ACHN (cell line): Measurements from ENCODE around the gene C5orf24.
A peak's percentile ranks its signal among the peaks of the same experiment; 100 is the strongest.
"Not testable (repeated sequence)": the region's sequence is repeated elsewhere in the genome, so short reads cannot be mapped to it uniquely, and the experiment has no call there.

Experiments
- DNase-seq: peaks from one replicate; pipeline ENCODE4 v3.0.0-alpha.2; 2015
- in situ Hi-C: cut with HindIII; loops from 2 replicates; pipeline ENCODE4 v1.10.0; 2017; ENCODE audit warnings: low sequenced_read_pairs, low pct_ligation_motif_present, low pct_unique_long_range_greater_than_20kb

The C5orf24 gene

DNA sequence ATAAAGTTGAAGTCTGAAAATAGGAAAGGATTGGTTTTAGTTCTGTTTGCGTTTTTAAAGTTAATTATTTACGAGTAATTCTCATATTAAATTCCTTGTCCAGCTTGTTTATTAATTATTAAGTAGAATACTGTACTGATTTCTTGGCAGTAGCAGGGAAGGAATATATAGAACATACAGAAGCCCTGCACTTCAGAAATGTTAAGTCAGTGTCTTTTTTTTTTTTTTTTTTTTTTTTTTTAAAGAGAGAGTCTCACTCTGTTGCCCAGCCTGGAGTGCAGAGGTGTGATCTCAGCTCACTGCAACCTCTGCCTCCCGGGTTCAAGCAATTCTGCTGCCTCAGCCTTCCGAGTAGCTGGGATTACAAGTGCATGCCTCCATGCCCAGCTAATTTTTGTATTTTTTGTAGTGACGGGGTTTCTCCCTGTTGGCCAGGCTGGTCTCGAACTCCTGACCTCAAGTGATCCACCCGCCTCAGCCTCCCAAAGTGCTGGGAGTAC is 3.7 kb downstream of the C5orf24 start:
- DNase-seq, in situ Hi-C loops: not testable (repeated sequence)

DNA sequence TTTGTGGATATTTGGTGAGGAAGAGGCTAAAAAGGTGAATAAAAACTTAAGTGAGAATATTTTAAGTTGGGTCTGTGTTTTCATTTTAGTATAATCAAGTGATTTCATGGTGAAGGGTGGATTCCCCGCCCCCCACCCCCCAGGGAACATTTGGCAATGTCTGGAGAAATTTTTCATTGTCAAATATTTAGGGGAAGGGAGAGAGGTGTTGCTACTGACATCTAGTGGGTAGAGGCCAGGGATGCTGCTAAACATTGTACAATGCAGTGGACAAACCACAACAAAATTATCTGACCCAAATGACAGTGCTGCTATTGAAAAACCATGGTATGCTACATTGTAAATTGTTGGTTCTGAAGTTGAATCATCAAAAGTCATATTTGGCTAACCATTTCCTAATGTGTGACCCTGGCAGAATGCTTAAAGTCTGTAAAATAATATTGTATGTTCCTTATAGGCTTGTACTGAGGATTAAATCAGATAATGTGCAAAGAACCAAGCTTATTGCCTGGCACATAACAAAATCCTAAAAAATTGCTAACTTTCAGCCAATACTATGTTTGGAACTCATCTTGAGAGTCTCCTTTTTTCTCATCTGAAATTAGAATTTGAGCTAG is 5.6 kb downstream of the C5orf24 start:
- in situ Hi-C loops: no loop called here
- DNase-seq: peak; percentile 25

DNA sequence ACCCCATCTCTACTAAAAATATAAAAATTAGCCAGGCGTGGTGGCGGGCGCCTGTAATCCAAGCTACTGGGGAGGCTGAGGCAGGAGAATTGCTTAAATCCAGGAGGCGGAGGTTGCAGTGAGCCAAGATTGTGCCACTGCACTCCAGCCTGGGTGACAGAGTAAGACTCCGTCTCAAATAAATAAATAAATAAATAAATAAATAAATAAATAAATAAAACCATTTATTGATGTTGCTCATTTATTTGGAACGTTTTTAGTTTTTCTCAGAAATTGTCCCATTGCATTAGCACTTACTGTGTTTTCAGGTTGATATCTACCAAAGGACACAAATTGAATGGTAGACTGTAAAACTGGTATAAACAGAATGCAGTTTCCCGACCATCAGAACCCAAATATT is 10.7 kb downstream of the C5orf24 start:
- in situ Hi-C loops, DNase-seq: not testable (repeated sequence)

DNA sequence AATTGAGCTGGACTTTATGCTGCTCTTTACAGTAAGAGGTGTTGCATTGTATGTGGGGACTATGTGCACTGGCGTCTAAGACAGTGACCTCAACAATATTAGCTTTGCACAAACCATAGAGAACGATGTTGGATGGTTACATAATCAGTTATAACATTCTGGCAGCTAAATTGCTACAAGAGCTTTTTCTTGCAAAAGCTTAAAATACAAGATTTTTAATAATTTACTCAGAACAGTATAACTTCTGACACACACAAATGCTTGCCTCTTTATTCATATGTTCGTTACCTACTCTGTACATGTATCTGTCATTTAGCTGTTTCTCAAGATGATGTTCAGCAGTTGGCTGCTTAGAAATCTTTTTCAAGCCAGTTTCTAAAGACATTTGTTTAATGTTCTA is 11.6 kb downstream of the C5orf24 start:
- DNase-seq: no peak
- in situ Hi-C loops: no loop called here

DNA sequence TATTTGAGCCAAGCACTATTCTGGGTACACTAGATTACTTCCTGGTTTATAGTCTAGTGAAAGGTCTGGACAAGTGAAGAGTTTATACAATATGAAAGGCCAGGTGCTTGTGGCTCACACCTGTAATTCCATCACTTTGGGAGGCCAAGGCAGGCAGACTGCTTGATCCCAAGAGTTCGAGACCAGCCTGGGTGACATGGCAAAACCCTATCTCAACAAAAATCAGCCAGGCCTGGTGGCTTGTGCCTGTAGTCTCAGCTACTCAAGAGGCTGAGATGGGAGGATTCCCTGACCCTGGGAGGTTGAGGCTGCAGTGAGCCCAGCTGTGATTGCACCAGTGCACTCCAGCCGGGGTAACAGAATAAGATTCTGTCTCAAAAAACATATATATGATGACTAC is 18.9 kb downstream of the C5orf24 start:
- DNase-seq: no peak
- in situ Hi-C loops: no loop called here

DNA sequence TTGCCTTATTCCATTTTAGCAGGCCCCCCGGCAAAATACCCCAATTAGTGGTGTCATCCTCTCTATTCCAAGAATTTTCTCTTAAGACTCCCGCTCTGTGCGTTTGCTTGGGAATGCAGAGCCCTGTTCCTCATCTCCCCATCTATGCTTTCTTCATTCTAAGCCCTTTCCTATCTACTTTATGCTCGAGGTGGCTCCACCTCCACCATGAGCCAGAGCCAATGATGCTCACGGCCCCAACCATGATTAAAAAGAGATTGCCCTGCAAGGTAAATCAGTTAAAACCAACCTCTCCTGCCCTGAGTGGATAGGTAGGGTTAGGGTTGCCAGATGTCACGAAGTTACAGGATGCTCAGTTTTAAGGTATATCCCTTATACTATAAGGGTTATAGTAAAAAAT is 27.7 kb downstream of the C5orf24 start:
- no peak for DNase-seq
- in situ Hi-C loops: no loop called here

DNA sequence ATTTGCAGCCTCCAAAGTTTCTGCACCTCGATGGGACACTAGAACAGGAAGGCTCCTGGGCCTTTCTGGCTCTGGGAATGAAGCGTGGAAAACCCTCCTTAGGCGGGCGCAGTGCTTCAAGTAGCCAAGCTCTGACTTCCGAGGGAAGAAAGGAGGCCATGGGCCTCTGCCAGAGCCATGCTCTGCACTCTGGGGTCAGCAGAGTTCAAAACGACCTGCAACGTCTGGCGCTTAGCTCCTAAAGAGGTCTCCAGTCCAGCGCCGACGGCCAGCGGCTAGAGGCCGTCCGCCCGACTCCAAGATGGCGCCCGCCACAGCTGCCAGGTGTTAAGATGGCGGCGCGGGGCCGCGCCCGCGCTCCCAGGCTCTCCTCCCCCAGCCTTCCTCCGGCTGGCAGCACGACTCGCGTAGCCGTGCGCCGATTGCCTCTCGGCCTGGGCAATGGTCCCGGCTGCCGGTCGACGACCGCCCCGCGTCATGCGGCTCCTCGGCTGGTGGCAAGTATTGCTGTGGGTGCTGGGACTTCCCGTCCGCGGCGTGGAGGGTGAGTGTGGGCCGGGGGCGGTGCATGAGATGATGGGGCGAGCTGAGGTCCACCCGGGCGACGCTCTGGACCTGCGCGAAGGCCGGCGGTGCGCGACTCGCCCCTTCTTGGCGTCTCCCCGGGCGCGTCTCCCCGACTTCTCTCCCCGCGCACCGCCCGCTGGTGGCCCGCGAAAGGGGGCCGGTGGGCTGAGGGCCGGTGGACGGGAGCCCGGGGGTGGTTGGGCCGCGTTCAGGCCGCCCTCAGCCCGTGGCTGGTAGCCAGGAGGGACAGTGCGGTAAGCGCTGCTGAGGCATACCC is 28.4 kb downstream of the C5orf24 start, which contains the start of gene TXNDC15:
Gene TXNDC15, plus strand, starts transcription at position 385 of the 844 bp plus-strand sequence. Its CDS starts 57 bp downstream, at position 442.
- DNase-seq: peak; percentile 85
- in situ Hi-C loops: no loop called here

DNA sequence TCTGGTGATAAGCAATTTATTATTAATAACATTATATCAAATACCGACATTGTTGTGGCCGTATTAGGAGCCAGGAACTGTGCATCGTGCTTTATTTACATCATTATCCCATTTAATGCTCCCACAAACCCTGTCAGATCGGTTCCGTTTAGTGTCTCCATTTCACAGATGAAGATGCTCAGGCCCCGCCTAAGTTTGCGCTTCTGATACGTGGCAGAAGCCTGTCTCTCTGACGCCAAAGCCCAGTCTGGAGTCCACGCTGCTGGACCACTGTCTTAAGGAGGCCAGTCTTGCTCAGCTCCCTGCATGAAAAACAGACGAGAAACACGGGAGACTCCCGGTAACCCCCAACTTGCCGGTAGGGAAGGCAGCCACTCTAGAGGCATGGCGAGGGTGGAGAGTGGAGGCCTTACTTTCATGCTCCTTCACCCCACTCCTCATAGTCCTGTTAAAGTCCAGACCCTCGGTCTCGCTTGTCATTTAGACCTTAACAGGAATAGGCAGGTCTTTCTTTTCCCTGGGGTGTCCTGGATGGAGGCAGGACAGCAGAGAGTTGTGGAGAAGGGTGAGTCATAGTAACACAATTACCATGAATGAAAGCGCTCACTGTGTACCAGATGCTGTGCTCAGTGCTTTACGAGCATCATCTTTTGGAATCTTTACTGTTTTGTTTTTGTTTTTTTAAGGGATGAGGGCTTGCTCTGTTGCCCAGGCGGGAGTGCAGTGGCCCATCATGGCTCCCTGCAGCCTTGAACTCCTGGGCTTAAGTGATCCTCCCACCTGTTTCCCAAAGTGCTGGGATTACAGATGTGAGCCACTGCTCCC is 29.3 kb downstream of the C5orf24 start:
- in situ Hi-C loops: no loop called here
- DNase-seq: peak; percentile 49

DNA sequence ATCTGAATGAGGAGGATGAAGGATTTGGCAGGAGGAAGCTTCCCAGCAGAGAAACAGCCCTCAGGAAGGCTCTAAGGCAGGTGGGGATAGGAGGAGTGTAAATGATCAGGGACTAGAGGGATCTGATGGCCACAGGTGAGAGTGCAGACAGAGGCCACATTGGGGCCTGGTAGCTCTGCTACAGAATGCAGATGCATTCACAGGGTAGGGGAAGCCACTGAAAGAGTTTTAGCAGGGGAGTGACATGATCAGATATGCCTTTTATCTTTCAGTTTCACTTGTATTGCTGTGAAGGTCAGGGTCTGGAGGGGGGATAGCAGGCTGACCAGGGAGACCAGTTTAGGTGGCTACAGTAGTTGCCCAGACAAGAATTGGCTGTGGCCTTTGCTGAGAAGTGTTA is 31.4 kb downstream of the C5orf24 start:
- DNase-seq: no peak
- in situ Hi-C loops: no loop called here

DNA sequence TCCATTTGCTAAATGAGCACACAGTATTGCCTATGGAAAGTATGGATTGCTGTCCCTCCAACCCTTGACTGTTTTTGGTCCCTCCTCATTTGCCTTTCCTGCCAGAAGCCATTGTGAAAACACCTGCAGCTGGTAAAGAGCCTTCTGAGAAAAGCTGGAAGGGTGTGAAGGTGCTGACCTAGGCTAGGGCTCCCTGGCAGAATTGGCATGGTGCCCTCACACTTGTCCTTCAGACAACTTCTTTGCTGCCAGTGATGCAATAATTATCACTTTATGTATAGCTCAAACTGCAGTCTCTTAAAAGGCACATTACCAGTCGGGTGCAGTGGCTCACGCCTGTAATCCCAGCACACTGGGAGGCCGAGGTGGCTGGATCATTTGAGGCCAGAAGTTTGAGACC is 32.6 kb downstream of the C5orf24 start:
- no peak for DNase-seq
- in situ Hi-C loops: no loop called here

DNA sequence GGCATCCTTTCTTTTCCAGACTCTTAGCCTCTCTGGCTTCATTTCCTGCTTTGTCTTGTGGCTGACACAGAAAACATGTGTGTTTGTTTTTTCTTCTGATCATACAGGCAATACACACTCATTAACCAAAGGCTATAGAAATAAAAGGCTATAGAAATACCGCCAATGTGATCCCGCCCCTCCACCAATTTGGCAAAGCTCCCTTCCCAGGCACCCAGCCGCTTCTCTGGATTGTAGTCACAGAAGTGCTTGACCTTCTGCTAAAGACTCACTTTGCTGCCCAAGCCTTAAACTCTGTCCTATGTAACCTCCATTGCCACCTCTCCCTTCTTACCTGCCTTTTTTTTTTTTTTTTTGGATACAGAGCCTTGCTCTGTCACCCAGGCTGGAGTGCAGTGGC is 33.7 kb downstream of the C5orf24 start:
- DNase-seq: no peak
- in situ Hi-C loops: no loop called here

DNA sequence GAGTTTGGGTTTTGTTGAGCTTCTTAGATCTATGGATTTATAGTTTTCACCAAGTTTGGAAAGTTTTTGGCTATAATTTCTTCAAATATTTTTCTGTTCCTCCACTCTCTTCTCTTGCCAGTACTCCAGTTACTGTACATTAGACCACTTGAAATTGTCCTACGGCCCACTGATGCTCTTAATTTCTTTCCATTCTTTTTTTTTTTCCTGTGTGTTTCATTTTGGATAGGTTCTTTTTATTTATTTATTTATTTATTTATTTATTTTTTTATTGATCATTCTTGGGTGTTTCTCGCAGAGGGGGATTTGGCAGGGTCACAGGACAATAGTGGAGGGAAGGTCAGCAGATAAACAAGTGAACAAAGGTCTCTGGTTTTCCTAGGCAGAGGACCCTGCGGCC is 35.2 kb downstream of the C5orf24 start:
- in situ Hi-C loops, DNase-seq: not testable (repeated sequence)

DNA sequence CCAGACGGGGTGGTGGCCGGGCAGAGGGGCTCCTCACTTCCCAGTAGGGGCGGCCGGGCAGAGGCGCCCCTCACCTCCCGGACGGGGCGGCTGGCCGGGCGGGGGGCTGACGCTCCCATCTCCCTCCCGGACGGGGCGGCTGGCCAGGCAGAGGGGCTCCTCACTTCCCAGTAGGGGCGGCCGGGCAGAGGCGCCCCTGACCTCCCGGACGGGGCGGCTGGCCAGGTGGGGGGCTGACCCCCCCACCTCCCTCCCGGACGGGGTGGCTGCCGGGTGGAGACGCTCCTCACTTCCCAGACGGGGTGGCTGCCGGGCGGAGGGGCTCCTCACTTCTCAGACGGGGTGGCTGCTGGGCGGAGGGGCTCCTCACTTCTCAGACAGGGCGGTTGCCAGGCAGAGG is 35.9 kb downstream of the C5orf24 start:
- DNase-seq, in situ Hi-C loops: not testable (repeated sequence)

DNA sequence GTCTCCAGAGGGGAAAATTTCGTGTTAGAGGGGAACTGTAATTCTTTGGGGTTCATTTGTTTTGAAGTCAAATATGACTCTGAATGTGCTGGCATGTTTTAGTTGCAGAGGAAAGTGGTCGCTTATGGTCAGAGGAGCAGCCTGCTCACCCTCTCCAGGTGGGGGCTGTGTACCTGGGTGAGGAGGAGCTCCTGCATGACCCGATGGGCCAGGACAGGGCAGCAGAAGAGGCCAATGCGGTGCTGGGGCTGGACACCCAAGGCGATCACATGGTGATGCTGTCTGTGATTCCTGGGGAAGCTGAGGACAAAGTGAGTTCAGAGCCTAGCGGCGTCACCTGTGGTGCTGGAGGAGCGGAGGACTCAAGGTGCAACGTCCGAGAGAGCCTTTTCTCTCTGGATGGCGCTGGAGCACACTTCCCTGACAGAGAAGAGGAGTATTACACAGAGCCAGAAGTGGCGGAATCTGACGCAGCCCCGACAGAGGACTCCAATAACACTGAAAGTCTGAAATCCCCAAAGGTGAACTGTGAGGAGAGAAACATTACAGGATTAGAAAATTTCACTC is 41.9 kb downstream of the C5orf24 start:
- in situ Hi-C loops: no loop called here
- no peak for DNase-seq

DNA sequence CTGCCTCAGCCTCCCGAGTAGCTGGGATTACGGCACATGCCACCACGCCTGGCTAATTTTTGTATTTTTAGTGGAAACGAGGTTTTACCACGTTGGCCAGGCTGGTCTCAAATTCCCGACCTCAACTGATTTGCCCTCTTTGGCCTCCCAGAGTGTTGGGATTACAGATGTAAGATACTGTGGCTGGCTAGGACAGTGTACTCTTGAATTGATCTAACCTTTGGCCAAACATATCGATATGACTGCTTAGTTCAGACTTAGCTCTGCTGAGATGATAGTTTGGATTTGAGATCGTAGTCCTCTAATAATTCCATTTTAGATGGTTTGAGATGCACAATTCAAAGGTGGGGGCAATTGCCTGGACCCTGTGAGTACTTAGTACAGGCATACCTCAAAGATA is 43.6 kb downstream of the C5orf24 start:
- in situ Hi-C loops: no loop called here

DNA sequence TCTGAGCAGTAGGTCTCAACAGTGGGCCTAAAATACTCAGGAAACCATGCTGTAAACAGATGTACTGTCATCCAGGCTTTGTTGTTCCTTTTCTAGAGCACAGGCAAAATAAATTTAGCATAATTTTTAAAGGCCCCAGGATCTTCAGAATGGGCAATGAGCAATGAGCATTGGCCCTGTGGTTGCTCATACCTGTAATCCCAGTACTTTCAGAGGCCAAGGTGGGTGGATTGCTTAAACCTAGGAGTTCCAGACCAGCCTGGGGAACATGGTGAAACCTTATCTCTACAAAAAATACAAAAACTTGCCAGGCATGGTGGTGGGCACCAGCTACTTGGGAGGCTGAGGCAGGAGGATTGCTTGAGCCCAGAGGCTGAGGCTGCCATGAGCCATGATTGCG is 45.7 kb downstream of the C5orf24 start:
- no peak for DNase-seq
- in situ Hi-C loops: no loop called here

More for the DNA sequence above, 43.6 kb downstream of the C5orf24 start:
- no peak for DNase-seq

DNA sequence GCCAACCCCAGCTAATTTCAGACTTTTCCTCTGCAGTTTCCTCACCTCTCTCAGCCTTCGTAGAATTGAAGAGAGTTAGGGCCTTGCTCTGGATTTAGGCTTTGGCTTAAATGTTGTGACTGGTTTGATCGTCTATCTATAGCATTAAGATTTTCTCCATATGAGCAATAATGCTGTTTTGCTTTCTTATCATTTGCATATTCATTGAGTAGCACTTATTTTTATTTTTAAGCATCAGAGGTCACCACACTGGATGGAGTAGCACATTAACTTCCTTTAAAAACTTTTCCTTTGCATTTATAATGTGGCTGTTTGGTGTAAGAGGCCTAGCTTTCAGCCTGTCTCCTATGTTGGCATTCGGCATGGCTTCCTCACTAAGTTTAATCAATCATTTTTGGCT is 46.5 kb downstream of the C5orf24 start:
- DNase-seq: no peak
- in situ Hi-C loops: no loop called here

DNA sequence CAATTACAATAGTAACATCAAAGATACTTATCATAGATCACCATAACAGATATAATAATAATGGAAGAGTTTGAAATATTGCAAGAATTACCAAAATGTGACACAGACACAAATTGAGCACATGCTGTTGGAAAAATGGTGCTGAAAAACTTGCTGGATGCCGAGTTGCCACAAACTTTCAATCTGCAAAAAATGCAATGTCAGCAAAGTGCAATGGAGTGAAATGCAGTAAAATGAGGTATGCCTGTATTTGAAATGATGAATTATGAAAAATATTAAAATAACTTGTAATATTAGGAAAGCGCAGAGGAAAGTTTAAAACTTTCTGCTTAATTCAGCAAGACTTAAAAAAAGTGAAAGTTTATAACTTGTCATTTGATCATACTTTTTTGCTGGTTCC is 47.2 kb downstream of the C5orf24 start:
- in situ Hi-C loops: no loop called here
- DNase-seq: no peak
